Ascending aorta (tissue), 2 donors: ENCODE results near the gene PRELID3B. TPM values are rescaled to one million over a fixed set of nuclear protein-coding genes. Genes with fewer than 3 reads are reported as not detected.

Experiments used
- DNase-seq, 2 donors: peaks; one replicate each; pipeline ENCODE4 v3.0.0-alpha.2; 2019; ENCODE audit warnings: low spot score in 2 of 2
- H3K27ac ChIP-seq, 2 donors: fragments of 200-600 bp; sonication (generic); one replicate each; pipeline ENCODE4 v1.5.1; 2016 to 2017; ENCODE audit warnings: mild to moderate bottlenecking in 1 of 2
- H3K27me3 ChIP-seq: fragments of 200-600 bp; sonication (generic); one replicate; pipeline ENCODE4 v1.5.1; 2017
- H3K36me3 ChIP-seq, 2 donors: fragments of 200-600 bp; sonication (generic); one replicate each; pipeline ENCODE4 v1.5.1; 2016
- H3K4me1 ChIP-seq, 2 donors: fragments of 200-600 bp; sonication (generic); one replicate each; pipeline ENCODE4 v1.5.1; 2016 to 2017; ENCODE audit warnings: mild to moderate bottlenecking in 1 of 2
- H3K4me3 ChIP-seq, 2 donors: fragments of 200-600 bp; sonication (generic); one replicate each; pipeline ENCODE4 v1.5.1; 2016 to 2017; ENCODE audit warnings: mild to moderate bottlenecking in 1 of 2
- H3K9me3 ChIP-seq, 2 donors: fragments of 200-600 bp; sonication (generic); one replicate each; pipeline ENCODE4 v1.5.1; 2016
- CTCF ChIP-seq, 3 experiments: fragments of 200-600 bp in 2 of 3; fragments of 450-650 bp in 1 of 3; sonication (generic) in 2 of 3; IDR thresholded peaks; one replicate each; pipeline ENCODE4 v1.5.1; 2016 to 2019; ENCODE audit warnings: antibody characterized with exemption in 3 of 3, mild to moderate bottlenecking in 1 of 3, moderate library complexity in 1 of 3
- intact Hi-C: fragments of 100-400 bp; cut with DNase I; formaldehyde crosslinking; loops from one replicate; pipeline ENCODE4 v1.15.1; 2023
- total RNA-seq: library from RNA; depleted of rRNA; stranded (reverse); fragments of >200 nt; gene quantifications from one replicate; pipeline ENCODE4 v1.1.0, GENCODE V29; 2016

Gene PRELID3B
- total RNA-seq, 1 donor from 2014 or later = 13.4 TPM

GRCh38 chr20:59035381-59035780, 7.2 kb downstream of the PRELID3B start:
- no peak for DNase-seq
- no peaks in the 10 kb centered on the region for H3K27me3 ChIP-seq
- no peak overlapping the region for H3K4me3 ChIP-seq
- intact Hi-C loops = loop anchor here (10.0 kb wide), 1 partner anchor 1541 kb away; no protein-coding TSS in a partner anchor
- no peak overlapping the region for H3K27ac ChIP-seq
- H3K4me1 ChIP-seq = peaks cover 0 to 8% of the 10 kb centered on the region in 2 donors
- no peaks in the 10 kb centered on the region for H3K9me3 ChIP-seq
- peaks cover 21 to 32% of the 10 kb centered on the region in 2 donors for H3K36me3 ChIP-seq
- no peak for TF ChIP-seq CTCF (IDR thresholded peaks at IDR 0.05)

GRCh38 chr20:59033616-59034165, 8.9 kb downstream of the PRELID3B start:
- peaks cover 21 to 47% of the 10 kb centered on the region in 2 donors for H3K36me3 ChIP-seq

GRCh38 chr20:59033093-59033492, 9.5 kb downstream of the PRELID3B start:
- no peak for DNase-seq
- intact Hi-C loops = loop anchor here (5.0 to 10.0 kb wide), 3 partner anchors 126 to 1538 kb away; no protein-coding TSS in a partner anchor
- H3K4me1 ChIP-seq = peaks cover 0 to 22% of the 10 kb centered on the region in 2 donors
- H3K9me3 ChIP-seq = no peaks in the 10 kb centered on the region
- no peaks in the 10 kb centered on the region for H3K27me3 ChIP-seq
- TF ChIP-seq CTCF (IDR thresholded peaks at IDR 0.05) = no peak
- peaks cover 20 to 51% of the 10 kb centered on the region in 2 donors for H3K36me3 ChIP-seq
- H3K4me3 ChIP-seq = peak overlapping the region; percentile 73 to 92
- H3K27ac ChIP-seq = peak overlapping the region; percentile 72 to 87

More at GRCh38 chr20:59033616-59034165, 8.9 kb downstream of the PRELID3B start:
- H3K27ac ChIP-seq = no peak overlapping the region
- no peak for DNase-seq
- no peaks in the 10 kb centered on the region for H3K27me3 ChIP-seq
- no peaks in the 10 kb centered on the region for H3K9me3 ChIP-seq
- intact Hi-C loops = loop anchor here (5.0 to 10.0 kb wide), 3 partner anchors 126 to 1539 kb away; no protein-coding TSS in a partner anchor
- no peak overlapping the region for H3K4me3 ChIP-seq
- peaks cover 0 to 18% of the 10 kb centered on the region in 2 donors for H3K4me1 ChIP-seq
- no peak for TF ChIP-seq CTCF (IDR thresholded peaks at IDR 0.05)

- Histone ChIP-seq H3K4me1 (peaks cover 0 to 22% of the 10 kb centered on the region in 2 donors), H3K27me3 (no peaks in the 10 kb centered on the region), H3K36me3 (peaks cover 17 to 50% of the 10 kb centered on the region in 2 donors), H3K4me3 (peak overlapping the region; percentile 73 to 92), H3K27ac (peak overlapping the region; percentile 72 to 87), H3K9me3 (no peaks in the 10 kb centered on the region)
- peak in 2 of 3 experiments; percentile 12 to 24 for TF ChIP-seq CTCF (IDR thresholded peaks at IDR 0.05)
- no peak for DNase-seq
- intact Hi-C loops = loop anchor here (5.0 to 10.0 kb wide), 3 partner anchors 125 to 1538 kb away; no protein-coding TSS in a partner anchor
These were observed 9.9 kb downstream of the PRELID3B start for GRCh38 chr20:59032713-59033059.

- peak; percentile 85 to 98 for DNase-seq
- no peaks in the 10 kb centered on the region for H3K9me3 ChIP-seq
- no peak for TF ChIP-seq CTCF (IDR thresholded peaks at IDR 0.05)
- no peaks in the 10 kb centered on the region for H3K27me3 ChIP-seq
- H3K36me3 ChIP-seq = peaks cover 12 to 47% of the 10 kb centered on the region in 2 donors
- peak within 1 kb of the TSS; percentile 72 to 87 for H3K27ac ChIP-seq
- intact Hi-C loops = loop anchor here (5.0 to 10.0 kb wide), 3 partner anchors 125 to 1537 kb away; no protein-coding TSS in a partner anchor
- H3K4me3 ChIP-seq = peak within 1 kb of the TSS; percentile 73 to 92
- peaks cover 0 to 22% of the 10 kb centered on the region in 2 donors for H3K4me1 ChIP-seq
These were observed 10.4 kb downstream of the PRELID3B start, which contains the start of gene ATP5F1E for GRCh38 chr20:59032023-59032712. Gene ATP5F1E (minus strand): TSS chr20:59032335. CDS start chr20:59032251, 84 bp downstream.
